ENCODE results near the gene SLC28A1.

The SLC28A1 gene, protein sequence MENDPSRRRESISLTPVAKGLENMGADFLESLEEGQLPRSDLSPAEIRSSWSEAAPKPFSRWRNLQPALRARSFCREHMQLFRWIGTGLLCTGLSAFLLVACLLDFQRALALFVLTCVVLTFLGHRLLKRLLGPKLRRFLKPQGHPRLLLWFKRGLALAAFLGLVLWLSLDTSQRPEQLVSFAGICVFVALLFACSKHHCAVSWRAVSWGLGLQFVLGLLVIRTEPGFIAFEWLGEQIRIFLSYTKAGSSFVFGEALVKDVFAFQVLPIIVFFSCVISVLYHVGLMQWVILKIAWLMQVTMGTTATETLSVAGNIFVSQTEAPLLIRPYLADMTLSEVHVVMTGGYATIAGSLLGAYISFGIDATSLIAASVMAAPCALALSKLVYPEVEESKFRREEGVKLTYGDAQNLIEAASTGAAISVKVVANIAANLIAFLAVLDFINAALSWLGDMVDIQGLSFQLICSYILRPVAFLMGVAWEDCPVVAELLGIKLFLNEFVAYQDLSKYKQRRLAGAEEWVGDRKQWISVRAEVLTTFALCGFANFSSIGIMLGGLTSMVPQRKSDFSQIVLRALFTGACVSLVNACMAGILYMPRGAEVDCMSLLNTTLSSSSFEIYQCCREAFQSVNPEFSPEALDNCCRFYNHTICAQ

DNA sequence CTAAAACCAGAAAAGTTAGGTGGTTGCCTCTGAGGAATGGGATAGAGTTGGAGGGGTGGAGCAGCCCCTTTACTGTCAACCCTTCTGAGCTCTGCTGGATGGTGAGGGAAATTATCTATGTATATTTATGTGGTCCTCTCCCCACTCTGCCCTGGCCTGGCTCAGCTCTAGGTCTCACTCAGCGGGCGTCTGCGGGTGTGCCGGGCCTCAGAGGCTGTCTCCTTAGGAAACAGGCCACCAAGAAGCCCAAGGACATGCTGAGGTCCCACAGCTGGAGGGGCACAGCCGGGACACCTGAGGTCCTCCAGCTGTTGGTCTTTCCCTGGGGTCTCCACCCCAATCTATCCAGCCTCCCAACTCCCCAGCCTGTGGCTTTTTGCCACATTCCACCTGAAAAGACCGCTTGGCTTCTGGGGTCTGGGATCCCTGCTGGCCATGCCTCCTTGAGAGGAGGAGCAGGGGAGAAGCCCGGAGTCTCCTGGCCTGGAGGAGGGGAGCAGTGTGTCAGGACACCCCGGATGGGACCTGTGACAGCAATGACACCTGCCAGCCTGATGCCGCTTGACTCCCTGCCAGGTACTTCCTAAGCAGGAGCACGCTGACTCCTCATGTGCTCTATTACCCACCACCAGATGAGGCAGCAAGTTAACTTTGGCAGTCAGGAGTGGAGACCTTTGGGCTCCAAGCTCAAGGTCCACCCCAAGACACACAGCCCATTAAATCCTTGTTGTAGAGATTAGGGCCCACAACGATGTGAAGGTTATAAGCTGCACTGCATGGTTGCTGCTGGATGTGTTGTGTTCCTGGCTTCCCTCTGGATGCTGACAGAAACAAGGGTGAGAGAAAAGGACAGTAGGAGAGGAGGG, at the start of gene SLC28A1:
Gene SLC28A1 (plus strand): TSS at position 747 of the 866 bp plus-strand sequence. CDS start 3,099 bp downstream, outside the sequence.
- no peak for DNase-seq (ENCODE audit: low read depth in 3 of 3, low spot score in 1 of 3)

DNA sequence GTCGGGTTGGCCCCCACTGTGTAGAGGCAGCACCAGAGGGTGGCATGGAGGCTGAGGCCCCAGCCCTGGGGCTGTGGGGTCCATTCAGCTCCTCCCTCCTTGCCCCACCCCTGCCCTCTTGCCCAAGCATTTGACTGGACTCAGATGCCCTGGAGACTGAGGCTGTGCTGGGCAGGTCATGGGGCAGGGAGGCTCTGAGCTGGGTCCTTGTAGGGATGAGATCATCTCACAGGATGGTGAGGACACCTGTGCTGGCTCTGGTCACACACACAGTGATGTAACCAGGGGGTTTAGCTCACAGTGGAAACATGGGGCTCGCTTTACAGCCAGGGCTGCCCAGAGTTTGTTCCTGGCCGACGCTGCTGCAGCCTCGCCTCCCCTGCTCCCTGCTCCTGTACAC, 49.5 kb upstream of the SLC28A1 start:
- DNase-seq (ENCODE audit: low read depth in 3 of 3, low spot score in 1 of 3) = no peak

DNA sequence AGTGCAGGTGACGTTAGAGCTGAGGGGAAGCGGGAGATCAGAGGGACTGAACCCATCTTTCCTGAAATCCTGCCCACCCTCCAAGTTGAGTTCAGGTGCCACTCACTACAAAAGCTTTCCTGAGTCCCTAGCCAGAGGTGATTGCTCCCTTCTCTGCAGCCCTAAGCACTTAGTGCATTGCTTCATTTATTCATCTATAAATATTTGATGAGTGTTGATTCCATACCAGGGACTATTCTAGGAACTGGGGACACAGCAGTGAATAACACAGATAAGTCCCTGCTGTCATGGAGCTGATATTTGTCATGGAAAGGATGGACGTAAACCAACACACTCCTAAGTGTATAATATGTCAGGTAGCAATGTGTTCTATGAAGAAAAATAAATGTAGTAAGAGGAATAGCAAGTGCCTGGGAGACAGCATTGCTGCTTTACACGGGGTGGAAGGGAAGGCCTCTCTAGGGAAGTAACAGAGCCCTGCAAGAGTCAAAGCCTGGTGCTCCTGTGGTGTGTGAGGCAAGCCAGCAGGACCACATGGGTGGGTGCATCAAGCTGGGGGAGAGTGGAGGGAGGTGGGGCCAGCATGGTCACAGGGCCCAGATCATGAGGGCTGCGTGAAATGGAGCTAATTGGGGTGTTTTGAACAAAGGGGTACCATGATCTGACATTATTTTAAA, 48.7 kb upstream of the SLC28A1 start:
- no peak for DNase-seq (ENCODE audit: low read depth in 3 of 3, low spot score in 1 of 3)

DNA sequence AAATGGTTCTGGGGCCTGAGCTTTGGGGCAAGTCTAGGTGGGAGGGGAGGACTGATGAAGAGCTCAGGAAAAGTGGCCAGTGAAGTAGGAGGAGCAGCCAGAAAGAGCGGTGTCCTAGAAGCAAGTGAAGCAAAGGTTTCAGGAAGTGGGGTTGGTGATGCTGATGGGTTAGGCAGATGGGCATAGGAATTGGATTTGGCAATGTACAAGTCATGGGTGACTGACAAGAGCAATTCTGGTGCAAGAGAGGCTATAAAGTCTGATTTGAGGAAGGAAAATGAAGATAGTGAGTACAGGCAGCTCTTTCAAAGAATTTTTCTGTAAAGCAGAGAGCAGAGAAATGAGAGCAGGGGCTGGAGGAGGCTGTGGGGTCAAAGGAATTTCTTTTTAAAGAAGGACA, 47.6 kb upstream of the SLC28A1 start:
- DNase-seq (ENCODE audit: low read depth in 3 of 3, low spot score in 1 of 3) = no peak

DNA sequence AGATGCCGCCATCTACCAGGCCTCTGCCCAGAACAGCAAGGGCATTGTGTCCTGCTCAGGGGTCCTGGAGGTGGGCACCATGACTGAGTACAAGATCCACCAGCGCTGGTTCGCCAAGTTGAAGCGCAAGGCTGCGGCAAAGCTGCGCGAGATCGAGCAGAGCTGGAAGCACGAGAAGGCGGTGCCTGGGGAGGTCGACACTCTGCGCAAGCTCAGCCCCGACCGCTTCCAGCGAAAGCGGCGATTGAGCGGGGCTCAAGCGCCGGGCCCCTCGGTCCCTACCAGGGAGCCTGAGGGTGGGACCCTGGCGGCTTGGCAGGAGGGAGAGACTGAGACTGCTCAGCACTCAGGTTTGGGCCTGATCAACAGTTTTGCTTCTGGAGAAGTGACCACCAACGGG, 44.7 kb upstream of the SLC28A1 start:
- DNase-seq (ENCODE audit: low read depth in 3 of 3, low spot score in 1 of 3) = no peak

DNA sequence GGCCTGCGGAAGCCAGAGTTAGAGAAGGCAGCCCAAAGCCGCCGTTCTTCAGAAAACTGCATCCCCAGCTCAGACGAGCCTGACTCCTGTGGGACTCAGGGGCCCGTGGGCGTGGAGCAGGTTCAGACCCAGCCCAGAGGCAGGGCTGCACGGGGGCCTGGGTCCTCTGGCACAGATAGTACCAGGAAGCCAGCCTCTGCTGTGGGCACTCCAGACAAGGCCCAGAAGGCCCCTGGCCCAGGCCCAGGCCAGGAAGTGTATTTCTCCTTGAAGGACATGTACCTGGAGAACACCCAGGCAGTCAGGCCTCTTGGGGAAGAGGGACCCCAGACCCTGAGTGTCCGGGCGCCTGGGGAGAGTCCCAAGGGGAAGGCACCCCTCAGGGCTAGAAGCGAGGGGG, 44.2 kb upstream of the SLC28A1 start:
- DNase-seq (ENCODE audit: low read depth in 3 of 3, low spot score in 1 of 3) = no peak

DNA sequence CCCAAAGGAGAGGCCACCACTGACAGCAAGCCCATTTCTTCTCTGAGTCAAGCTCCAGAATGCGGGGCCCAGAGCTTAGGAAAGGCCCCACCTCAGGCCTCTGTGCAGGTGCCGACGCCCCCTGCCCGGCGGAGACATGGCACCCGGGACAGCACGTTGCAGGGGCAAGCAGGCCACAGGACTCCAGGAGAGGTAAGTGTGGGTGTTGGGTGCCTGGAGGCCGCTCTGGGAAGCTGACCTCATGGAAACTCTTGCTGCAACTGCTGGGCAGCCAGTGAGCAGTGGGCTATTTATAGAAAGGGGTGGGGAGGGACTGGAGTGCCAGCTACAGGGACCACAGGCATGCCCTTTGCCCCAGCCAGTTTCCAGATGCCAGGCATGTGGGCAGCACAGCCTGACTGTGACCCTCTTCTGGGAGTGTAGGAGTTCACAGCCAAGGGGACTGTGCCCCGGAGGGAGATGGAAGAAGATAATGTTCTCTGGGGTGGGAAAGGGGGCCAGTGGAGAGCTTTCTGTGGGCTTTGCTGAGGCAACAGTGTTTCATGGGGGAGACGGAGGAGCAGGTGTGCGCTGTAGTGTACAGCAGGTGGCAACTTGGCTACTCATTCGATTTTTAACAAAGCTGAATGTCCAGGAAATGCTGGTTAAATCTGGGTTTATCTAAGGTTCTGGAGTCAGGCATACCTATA, 43.6 kb upstream of the SLC28A1 start:
- DNase-seq (ENCODE audit: low read depth in 3 of 3, low spot score in 1 of 3) = no peak

DNA sequence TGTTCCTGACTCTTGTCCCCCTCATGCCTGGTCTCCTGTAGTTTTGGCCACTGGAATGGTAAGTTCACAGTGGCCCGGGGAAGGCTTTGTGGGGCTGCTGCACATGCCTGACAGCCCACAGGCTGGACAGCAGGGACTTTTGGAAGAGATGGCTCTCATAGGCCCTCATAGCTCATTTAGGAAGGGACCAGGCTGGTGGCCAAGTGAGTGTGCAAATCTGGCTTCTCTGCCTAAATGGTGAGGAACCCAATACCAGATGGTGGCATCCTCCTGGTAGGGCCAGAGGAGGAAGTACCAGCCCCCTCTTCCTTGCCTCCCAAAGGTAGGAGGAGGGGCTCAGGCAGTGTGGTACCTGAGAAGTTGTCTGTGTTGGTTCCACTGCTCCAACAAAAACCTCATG, 41.7 kb upstream of the SLC28A1 start:
- no peak for DNase-seq (ENCODE audit: low read depth in 3 of 3, low spot score in 1 of 3)

DNA sequence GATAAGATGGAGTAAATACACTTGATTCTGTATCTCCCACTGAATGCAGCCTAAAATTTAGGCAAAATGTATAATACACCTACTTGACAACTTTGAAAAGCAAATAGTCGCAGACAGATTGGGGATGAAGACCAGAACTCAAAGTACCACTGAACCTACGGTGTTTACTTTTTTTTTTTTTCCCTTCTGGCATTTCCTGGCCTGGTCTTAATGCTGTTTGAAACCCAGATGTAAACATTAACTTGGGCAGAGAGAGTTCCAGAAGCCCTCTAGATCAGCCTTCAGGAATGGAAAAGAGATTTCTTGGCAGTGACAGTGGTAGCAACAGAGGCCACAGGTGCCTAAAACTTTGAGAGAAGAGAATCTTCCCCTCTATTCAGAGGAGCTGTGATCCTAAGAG, 39.5 kb upstream of the SLC28A1 start:
- no peak for DNase-seq (ENCODE audit: low read depth in 3 of 3, low spot score in 1 of 3)

DNA sequence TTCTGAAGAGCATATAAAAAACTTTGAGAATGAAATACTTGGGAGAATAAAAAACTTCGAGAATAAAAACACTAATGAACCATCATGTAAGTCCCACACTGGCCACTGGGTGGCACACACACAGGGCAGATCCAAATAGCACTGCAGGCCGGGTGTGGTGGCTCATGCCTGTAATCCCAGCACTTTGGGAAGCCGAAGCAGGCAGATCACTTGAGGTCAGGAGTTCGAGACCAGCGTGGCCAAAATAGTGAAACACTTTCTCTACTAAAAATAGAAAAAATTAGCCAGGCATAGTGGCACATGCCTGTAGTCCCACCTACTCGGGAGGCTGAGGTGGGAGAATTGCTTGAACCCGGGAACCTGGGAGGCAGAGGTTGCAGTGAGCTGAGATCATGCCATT, 38.8 kb upstream of the SLC28A1 start:
- peak in 1 of 3 donors; percentile 21 for DNase-seq (ENCODE audit: low read depth in 3 of 3, low spot score in 1 of 3)

DNA sequence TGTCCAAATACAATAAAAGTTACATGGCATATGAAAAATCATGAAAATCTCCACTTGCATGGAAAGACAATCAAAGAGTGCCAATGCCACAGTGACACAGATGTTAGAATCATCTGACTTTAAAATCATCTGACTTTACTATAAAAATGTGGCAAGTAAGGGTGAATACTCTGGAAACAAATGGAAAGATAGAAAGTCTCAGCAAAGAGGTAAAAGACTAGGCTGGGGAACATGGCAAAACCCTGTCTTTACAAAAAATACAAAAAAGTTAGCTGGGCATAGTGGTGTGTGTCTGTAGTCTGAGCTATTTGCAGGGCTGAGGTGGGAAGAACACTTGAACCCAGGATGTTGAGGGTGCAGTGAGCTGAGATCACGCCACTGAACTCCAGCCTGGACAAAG, 38.2 kb upstream of the SLC28A1 start:
- no peak for DNase-seq (ENCODE audit: low read depth in 3 of 3, low spot score in 1 of 3)

DNA sequence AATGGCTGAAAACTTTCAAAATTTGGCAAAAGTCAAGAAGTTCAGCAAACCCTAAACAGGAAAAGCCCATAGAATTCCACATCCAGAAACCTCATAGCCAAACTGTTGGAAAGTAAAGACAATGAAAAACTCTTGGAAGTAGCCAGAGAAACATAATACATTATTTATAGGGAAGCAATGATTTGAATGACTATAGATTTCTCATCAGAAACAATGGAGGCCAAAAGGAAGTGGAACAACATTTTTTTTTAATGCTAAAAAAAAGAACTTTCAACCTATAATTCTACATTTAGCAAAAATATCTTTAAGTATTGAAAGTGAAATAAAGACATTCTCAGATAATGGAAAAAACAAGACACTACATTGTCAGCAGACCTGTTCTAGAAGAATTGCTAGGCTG, 37.1 kb upstream of the SLC28A1 start:
- DNase-seq (ENCODE audit: low read depth in 3 of 3, low spot score in 1 of 3) = no peak

DNA sequence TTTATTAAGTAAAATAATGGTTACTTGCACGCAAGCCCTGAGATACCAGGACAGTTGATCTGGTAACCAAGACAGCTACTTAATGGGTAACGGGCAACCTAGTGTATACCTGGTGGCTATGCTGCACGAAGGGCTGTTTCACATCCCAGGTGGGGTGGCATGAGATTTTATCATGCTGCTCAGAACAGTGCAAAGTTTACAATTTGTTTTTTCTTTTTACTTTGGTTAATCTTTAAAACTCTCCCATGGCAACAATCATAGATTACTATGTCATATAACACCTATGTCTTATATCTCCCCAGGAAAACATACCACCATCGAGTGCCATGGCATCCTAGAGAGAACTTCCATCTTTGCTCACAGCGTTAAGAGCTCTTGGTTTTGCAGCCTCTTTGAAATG, 32.2 kb upstream of the SLC28A1 start:
- DNase-seq (ENCODE audit: low read depth in 3 of 3, low spot score in 1 of 3) = no peak

DNA sequence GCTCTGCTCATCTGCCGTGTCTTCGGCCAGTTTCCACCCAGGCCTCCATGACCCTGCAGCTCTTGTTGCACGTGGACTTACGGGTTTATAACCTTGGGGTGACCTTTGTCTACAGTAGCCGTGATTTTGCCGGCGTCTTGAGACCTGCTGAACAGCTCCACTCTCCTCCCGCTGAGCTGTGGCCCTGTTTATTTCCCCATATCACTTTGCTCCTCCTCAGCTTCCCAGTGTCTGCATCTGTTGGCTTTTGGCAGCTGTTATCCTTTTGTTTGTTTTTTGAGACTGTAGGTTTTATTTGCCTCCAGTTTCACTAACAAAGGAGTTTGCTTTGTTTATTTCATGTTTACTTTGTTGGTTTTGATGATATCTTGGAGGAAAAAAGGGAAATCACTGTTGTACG, 29.3 kb upstream of the SLC28A1 start:
- no peak for DNase-seq (ENCODE audit: low read depth in 3 of 3, low spot score in 1 of 3)

DNA sequence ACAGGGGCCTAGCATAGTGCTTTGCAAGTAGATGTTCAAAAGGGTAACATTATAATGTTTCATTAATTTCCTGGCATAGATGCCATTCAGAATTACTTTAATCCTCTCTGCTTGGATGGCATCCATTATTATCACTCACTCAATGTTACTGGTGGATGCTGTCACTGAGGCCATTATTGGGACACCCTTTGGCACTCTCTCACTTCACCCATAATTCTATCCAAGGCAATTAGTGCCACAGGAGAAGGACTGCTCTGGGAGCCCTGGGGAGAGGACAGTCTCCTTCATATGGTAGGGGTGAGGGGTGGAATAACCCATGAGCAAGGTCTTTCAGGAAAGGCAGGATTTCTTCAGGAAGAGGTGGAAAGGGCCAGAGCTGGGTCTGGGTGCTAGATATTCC, 28.7 kb upstream of the SLC28A1 start:
- no peak for DNase-seq (ENCODE audit: low read depth in 3 of 3, low spot score in 1 of 3)

DNA sequence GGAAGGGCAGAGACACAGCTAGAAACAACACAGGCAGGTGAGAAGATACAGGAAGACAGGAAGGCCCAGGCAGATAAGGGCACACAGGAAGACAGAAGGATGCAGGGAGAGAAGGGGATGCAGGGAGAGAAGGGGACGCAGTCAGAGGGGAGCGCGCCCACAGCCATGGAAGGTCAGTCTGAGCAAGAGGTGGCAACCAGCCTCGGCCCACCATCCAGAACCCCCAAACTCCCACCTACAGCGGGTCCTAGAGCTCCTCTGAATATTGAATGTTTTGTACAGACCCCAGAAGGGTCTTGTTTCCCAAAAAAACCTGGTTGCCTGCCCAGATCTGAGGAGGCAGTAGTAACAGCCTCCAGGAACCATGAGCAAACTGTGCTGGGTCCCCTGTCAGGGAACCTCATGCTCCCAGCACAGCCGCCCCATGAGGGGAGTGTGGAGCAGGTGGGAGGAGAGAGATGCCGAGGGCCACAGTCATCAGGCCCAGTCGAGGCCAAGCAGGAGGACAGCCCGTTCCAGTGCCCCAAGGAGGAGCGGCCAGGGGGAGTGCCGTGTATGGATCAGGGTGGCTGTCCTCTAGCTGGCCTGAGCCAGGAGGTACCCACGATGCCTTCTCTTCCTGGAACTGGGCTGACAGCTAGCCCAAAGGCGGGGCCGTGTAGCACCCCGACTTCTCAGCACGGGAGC, 27.6 kb upstream of the SLC28A1 start:
- DNase-seq (ENCODE audit: low read depth in 3 of 3, low spot score in 1 of 3) = no peak

DNA sequence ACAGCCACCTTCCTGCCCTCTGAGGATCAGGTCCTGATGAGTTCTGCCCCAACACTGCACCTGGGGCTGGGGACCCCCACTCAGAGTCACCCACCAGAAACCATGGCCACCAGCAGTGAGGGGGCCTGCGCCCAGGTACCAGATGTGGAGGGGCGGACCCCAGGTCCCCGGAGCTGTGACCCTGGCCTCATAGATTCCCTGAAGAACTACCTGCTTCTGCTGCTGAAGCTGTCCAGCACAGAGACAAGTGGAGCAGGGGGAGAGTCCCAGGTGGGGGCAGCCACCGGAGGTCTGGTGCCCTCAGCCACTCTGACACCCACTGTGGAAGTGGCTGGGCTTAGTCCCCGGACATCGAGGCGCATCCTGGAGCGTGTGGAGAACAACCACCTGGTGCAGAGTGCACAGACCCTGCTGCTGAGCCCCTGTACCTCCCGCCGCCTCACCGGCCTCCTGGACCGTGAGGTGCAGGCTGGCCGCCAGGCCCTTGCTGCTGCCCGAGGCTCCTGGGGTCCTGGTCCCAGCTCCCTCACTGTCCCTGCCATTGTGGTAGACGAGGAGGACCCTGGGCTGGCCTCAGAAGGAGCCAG, 27.0 kb upstream of the SLC28A1 start:
- DNase-seq (ENCODE audit: low read depth in 3 of 3, low spot score in 1 of 3) = no peak

DNA sequence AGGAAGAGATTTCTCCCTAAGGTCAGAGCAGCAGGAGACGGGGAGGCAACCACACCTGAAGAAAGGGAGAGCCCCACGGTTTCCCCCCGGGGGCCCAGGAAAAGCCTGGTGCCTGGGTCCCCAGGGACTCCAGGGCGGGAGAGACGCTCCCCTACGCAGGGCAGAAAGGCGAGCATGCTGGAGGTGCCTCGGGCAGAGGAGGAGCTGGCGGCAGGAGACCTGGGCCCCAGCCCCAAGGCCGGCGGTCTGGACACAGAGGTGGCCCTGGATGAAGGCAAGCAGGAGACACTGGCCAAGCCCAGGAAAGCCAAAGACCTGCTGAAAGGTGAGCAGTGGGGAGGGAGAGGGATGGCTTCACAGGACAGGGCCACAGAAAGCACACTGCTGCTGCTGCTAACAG, 26.2 kb upstream of the SLC28A1 start:
- no peak for DNase-seq (ENCODE audit: low read depth in 3 of 3, low spot score in 1 of 3)

DNA sequence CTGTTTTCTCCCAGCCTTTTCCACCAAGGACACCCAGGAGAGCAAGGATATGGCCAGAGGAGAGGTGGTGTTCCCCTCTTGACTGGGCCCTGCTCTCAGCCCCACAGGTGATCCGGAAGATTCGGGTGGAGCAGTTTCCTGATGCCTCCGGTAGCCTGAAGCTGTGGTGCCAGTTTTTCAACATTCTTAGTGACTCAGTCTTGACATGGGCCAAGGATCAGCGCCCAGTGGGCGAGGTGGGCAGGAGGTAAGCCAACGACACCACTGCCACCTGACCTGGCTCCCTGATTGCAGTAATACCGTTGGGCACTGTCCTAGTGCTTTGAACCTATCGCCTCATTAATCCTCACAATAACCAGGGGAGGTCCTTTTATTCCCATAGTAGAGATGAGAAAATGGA, 25.3 kb upstream of the SLC28A1 start:
- no peak for DNase-seq (ENCODE audit: low read depth in 3 of 3, low spot score in 1 of 3)

DNA sequence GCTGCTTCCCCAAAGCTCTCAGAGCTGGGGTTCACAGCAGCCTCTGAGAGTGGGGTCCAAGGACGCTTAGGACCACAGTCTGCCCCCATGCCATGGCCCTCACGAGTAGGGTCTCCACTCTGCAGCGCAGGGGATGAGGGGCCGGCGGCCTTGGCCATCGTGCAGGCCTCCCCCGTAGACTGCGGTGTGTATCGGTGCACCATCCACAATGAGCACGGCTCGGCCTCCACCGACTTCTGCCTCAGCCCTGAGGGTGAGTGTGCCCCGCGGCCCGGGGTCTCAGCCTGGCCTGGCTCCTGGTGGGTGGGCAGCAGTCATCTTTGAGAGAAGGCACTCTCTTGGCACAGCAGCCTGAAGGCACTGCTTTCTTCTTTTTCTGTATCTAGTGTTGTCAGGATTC, 24.8 kb upstream of the SLC28A1 start:
- no peak for DNase-seq (ENCODE audit: low read depth in 3 of 3, low spot score in 1 of 3)
